ENCODE results near the gene FUCA2. TPM values are rescaled to one million over a fixed set of nuclear protein-coding genes. Genes with fewer than 3 reads are reported as not detected.

Gene FUCA2
- polyA plus RNA-seq, 1 of the 3 experiments (the other 2 are of a cell fraction): 37.6 TPM

GRCh38 chr6:143506620-143507019, 4.9 kb downstream of the FUCA2 start:
- Histone ChIP-seq H3K4me2 (no peak overlapping the region), H3K27me3 (ENCODE audit: insufficient read depth) (no peaks in the 10 kb centered on the region), H3F3A (replicated peaks; ENCODE audit: insufficient read depth) (no peaks in the 10 kb centered on the region), H4K20me1 (ENCODE audit: insufficient read depth) (no peaks in the 10 kb centered on the region), H3K4me1 (ENCODE audit: control insufficient read depth in 1 of 2, insufficient read depth in 2 of 2, low read depth in 1 of 2, low read length in 1 of 2) (peaks cover 0 to 7% of the 10 kb centered on the region in 2 experiments; a peak in 2 of 4 replicates), H3K9me2 (no peaks in the 10 kb centered on the region), H3K9me3 (no peaks in the 10 kb centered on the region), H3K9ac (no peak overlapping the region), H3K79me2 (ENCODE audit: insufficient read depth) (peaks cover 21% of the 10 kb centered on the region), H3K36me3 (replicated peaks in 1 of 2; ENCODE audit: control insufficient read depth in 1 of 2, insufficient read depth in 2 of 2, low read length in 1 of 2) (peaks cover 9 to 40% of the 10 kb centered on the region in 2 experiments), H3K27ac (ENCODE audit: low read depth in 2 of 2, low read length in 1 of 2) (no peak overlapping the region), H3K4me3 (ENCODE audit: low read depth in 2 of 2, low read length in 1 of 2) (no peak overlapping the region), H2AFZ (ENCODE audit: low read depth) (no peak overlapping the region)
- no peak for TF ChIP-seq FOXM1 (IDR thresholded peaks at IDR 0.05; ENCODE audit: low read depth)
- no peak for TF ChIP-seq PBX3 (IDR thresholded peaks at IDR 0.05)
- no peak for TF ChIP-seq REST (IDR thresholded peaks at IDR 0.05; ENCODE audit: low read depth, low read length)
- no peak for TF ChIP-seq CTCF (IDR thresholded peaks at IDR 0.05)
- TF ChIP-seq JUND (IDR thresholded peaks at IDR 0.05): no peak
- TF ChIP-seq TAF1 (IDR thresholded peaks at IDR 0.05; ENCODE audit: borderline replicate concordance, low read depth, low read length): no peak
- no peak for TF ChIP-seq USF1 (IDR thresholded peaks at IDR 0.05; ENCODE audit: borderline replicate concordance, low read depth)
- no peak for TF ChIP-seq EP300 (IDR thresholded peaks at IDR 0.05; ENCODE audit: borderline replicate concordance in 1 of 2, low read depth in 1 of 2, low read length in 1 of 2)
- no peak for TF ChIP-seq TCF12 (IDR thresholded peaks at IDR 0.05)
- no peak for TF ChIP-seq RCOR1 (IDR thresholded peaks at IDR 0.05; ENCODE audit: low read length)
- no peak for TF ChIP-seq SIN3A (IDR thresholded peaks at IDR 0.05; ENCODE audit: borderline replicate concordance, low read depth, low read length)
- TF ChIP-seq NFIC (IDR thresholded peaks at IDR 0.05; ENCODE audit: borderline replicate concordance): no peak
- no peak for TF ChIP-seq RFX5 (IDR thresholded peaks at IDR 0.05; ENCODE audit: low read length)
- TF ChIP-seq GABPA (IDR thresholded peaks at IDR 0.05; ENCODE audit: low read depth): no peak
- ChIA-PET POLR2A (no interaction called here), CTCF (no interaction called here)
- 88% methylated on average over 2 of the region's 2 CpGs for WGBS (ENCODE audit: low lambda C conversion rate)
- DNase-seq: no peak

All from SK-N-SH (cell line).